GM19372 (cell line): ENCODE measurements around the gene BEND7.

Source experiments
- ATAC-seq: cut with Tn5 transposase; IDR thresholded peaks from one replicate; pipeline ENCODE4 v1.9.1; 2021; ENCODE audit warnings: mild to moderate bottlenecking, low read depth, moderate library complexity; ENCODE audit not compliant: unreplicated experiment

BEND7 gene

DNA sequence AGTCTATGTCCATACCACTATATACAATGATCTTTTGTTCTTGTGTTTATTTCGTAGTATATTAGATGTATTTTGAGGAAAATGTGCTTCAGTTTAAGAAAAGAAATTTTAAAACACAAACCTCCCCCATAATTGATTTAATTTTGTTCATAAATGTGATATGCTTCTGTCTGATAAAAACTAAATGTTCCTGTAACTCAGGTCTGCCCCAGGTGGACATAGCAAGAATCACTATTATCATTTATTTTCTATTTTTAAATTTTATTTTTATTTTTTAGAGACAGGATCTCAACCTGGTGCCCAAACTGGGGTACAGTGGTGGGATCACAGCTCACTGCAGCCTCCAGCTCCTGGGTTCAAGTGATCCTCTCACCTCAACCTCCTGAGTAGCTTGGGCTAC, 43.2 kb downstream of the BEND7 start:
- ATAC-seq, result no peak

DNA sequence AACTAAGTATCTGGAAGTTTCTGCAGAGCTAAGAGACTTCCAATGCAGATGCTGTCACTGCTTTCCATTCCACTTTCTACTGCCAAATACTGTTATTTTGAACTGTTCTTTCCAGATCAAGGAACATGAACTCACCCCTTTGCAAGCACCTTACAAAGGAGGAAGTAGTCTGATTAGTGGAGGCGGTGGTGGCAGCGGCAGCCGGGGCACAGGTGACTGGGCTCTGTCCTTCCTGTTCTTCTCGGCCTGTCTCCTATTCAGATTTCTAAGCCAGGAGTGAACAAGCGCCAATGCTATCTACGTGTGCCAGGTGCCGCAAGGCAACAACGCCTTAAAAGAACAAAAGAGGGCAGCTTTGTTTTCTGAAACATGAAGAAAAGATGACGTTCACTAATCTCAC, 44.9 kb downstream of the BEND7 start:
- ATAC-seq, result no peak

DNA sequence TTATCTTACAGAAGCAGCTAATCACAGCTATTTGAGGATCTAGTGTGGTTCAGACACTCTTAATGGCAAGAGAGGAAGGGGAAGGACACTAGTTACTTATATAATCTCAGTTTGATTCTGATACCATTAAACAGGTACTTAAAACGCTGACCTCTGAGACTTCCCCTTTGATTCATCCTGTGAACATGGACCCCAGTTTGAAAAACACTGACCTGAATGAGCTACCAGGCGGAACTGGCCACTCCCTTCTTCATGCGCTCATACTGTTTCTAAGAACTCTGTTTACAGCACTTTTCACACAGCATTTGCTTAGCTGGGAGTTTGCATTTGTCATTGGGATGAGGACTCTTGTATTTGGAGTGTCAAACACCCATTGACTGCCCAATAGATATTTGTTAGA, 45.7 kb downstream of the BEND7 start:
- no peak for ATAC-seq

DNA sequence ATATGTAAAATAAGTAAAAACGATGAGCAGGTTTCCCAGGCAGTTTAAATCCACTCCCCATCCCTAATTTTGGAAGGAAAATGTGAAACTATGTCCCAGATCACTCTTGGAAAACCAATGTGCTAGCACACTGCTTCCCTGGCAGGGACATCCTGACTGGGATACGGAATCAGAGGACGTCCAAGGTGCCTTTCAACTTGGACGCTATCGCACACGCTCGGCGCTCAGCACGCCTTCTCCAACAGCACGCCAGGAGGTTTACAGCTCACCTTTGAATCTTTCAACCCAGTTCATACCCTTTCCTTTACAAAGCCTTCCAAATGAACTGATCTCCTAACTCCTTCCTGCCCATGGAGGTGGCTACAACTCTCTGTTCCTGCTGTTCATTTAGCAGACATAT, 47.1 kb downstream of the BEND7 start:
- no peak for ATAC-seq

DNA sequence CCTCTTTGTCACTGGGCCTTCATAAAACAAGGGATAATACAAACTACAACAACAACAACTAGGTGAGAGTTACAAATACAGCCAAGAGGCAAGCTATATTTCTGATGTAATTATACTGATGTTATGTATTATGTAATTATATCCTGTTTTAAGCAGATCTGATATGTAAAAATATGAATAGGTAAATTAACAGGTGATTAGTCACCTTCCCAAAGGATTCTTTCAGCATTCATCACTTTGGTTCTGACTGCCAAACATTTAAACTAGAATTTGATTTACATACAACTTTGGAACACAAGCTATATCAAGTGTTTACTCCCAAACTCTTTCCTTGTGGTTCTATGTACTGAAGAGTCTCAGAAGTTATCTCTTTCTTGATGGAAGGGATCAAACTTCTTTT, 53.7 kb downstream of the BEND7 start:
- ATAC-seq, result no peak

DNA sequence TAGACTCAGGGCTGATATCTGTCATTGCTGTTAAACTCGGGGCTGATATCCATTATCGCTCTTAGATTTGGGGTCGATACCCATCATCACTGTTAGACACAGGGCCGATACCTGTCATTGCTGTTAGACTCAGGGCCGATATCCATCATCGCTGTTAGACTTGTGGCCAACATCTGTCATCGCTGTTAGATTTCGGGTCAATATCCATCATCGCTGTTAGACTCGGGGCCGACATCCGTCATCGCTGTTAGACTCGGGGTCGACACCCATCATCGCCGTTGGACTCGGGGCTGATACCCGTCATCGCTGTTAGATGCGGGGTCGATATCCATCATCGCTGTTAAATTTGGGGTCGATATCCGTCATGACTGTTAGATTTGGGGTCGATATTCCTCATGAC, 54.8 kb downstream of the BEND7 start:
- no peak for ATAC-seq

DNA sequence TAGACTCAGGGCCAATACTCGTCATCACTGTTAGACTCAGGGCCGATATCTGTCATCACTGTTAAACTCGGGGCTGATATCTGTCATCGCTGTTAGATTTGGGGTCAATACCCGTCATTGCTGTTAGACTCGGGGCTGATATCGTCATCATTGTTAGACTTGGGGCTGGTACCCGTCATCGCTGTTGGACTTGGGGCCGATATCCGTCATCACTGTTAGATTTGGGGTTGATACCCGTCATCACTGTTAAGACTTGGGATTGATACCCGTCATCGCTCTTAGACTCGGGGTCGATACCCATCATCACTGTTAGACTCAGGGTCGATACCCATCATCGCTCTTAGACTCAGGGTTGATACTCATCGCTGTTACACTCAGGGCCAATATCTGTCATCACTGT, 56.5 kb downstream of the BEND7 start:
- ATAC-seq, result no peak

DNA sequence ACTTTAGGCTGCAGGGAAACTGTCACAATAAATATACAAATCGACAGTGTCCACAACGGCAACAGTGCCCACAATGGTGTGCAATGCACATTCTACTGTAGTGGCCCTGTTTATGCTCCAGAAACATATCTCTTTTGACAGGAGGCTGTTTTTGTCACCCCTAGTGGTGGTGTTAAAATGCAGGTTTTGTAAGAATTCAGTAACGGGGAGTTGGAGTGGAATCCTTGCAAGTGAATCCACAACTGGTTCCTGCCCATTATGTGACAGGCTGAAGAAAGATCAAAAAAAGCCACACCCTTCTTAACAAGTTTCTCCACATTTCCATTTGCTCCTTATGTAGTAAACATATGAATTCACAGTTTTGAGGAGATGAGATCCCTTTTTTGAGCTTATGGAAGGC, 58.5 kb downstream of the BEND7 start:
- ATAC-seq, result no peak

DNA sequence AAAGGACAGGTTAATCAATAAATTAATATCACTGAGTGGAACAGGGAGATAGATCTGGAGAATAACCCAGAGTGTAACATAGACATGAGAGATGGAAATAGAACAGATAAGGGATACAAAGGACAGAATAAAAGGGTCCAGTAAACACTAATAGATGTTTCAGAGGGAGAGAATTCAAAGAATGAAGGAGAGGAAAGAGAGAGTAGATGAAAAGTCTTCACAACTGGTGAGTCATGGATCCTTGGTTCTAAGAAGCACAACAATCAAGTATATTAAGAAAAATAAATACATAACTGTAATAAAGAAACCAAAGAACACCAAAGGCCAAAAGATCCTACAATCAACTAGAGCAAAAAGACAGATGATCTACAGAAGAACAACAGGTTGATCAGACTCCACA, 66.3 kb downstream of the BEND7 start:
- no peak for ATAC-seq

DNA sequence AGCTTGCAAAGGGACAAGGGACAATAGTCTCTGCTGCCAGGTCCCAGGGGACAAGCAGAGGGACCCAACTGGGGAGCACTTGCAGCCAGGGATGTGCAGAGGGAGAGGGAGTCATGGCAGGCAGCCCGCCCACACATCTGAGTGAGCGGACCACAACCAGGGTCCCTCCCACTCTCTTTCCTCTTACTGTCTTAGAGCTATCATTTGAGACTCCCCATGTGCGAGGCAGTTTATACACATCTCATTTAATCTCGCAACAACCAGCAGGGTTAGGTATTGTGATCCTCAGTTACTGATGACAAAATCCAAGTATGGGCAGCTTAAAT, 70.2 kb downstream of the BEND7 start:
- no peak for ATAC-seq

DNA sequence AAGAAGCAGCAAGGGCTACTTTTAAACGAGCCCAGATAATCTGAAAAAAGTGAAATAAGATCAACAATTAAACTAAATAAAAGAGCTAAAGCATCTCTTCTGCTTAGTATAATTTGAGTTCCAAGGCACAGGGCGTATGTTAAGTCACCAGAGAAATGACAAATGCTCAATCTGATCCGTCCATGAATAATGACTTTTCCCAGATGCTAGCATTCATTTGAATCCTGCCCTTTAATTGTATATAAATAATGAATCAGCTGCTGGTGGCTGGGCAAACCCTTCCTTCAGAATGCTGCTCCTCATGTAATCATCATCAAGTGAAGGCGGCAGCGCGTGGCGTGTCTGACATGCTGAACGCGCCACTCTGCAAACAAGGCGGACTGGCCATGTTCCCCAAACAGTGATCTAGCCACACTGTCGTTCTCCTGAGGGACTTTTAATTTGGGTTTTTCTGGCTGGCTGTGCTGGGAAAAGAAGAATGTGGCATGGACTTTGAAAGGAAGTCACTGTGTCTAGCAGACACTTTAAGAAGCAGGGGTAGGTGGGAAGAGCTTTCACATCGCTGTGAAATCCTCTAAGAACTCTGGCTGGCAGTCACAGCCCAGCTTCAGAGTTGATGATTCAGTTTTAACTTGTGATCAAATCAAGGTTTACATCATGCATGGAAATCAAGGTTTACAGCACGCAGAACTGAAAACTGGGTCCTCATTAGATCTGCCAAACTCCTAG, 70.7 kb downstream of the BEND7 start:
- ATAC-seq, result no peak

DNA sequence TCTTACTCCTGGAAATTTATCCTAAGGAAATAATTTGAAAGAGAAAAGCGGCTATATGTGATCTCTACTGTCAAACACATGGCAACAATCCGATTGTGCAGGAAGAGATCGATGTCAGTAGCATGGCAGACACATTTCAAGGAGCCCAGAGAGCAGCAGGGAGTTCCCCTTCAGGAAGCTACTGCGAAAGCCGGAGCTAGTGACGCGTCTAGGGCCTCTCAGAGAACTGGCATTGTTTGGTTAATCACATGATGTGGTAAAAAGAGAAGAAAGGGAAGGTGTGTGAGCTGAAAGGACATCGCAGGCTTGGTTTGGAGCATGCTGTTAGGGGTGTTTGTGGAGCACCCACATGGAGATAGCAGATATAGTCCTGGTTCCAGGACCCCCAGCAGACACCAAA, 74.9 kb downstream of the BEND7 start:
- ATAC-seq, result no peak

DNA sequence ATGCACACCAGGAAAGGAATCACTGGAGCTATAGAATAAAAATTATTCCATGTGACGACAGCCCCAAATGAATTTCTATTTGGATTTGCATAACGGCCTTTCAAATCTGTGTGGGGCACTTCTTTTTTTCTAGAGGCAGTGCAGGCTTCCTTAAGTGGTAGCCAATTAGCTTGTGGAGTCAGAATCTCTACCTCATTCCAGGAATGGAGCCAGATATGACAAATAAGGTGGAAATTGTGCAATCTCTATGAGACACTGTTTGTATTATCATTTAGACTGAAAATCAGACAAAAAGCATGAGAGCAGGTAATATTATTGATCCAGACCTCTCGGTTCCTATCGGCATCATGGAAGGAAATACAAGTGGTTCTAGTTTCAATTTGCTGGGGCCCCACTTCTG, 78.7 kb downstream of the BEND7 start:
- ATAC-seq, result no peak

DNA sequence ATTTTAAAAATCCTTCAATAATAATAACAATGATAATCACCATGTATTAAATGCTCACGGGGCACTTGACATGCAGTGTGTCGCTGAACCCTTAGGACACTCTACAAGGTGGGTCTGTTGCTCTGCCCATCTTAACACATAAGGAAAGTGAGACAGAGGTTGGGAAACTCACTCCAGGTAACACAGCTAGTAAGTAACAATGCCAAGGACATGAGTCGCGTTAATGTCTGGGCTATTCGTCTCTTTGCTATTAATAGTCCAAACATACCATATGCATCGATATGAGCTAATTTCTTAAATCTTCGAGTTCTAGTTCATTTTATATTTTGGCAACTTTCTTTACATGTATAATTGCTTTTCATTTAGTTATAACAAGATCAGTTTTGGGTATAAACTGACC, 79.5 kb downstream of the BEND7 start:
- ATAC-seq, result no peak

DNA sequence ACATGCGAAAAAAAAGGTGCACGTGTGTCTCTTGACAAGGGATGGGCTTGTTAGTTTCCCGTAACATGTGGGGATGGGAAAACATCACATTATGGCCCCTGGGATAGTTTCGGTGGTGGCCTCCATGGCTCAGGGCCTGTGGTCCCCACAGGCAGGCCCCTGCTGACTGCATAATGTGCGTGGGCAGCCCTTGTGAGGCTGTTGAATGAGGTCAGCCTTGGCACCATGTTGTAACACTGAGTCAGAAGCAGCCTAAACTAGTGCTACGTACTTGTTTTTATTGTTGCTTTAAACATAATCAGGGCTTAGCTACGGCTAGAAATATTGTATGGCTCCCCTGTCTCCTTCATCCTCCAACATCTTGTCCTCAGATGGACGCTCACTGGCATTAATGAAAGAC, 80.6 kb downstream of the BEND7 start:
- ATAC-seq, result no peak

DNA sequence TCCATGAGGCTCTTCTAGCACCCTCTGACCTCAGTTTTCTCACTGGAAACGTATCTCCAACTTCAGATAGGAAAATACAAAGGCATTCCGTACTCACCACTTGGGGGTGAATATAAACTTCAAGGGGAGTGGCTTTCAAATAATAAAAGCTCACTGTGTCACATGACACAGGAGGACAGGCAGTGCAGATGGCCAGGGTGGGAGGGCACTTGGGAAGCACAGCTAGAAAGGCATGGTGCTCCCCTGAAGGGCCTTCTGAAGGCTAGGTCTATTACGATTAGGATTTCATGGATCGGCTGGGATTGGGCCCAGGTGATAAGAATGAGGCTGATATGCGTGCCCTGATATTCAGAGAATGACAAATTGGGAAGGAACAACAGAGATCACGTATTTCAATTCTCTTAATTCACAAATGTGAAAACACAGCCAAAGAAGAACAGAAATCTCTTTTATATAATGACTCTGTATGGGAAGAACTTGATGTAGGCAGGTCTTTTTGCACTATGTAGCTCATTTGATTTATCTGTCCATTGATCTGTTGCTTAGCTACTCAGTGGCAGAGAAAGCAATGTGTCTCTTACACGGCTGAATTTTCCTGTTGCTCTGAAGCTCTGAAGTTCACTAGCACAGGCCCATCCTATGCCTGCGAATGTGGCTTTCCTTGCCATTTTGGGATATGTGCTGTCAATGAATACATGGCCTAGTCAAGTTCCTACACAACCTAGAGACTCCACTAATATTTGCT, 83.0 kb downstream of the BEND7 start:
- ATAC-seq, result no peak

DNA sequence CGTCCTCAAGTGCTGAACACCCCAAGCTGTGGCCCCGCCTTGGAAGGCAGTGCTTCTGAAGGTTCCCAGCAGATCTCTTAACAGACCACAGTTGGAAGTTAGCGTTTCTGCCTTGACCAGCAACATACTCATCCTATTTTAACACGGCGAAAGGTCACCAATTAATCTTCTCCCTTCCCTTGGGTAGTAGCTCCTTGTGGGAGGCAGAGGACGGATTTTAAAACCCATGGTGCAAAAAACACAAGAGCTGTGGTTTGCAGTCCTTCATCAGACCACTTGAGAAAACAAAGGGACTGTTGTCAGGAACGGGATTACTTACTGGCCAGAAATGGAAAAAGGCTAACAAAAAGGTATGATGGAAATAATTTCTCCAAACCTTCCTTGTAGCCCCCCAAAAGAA, 87.3 kb downstream of the BEND7 start:
- ATAC-seq, result no peak

DNA sequence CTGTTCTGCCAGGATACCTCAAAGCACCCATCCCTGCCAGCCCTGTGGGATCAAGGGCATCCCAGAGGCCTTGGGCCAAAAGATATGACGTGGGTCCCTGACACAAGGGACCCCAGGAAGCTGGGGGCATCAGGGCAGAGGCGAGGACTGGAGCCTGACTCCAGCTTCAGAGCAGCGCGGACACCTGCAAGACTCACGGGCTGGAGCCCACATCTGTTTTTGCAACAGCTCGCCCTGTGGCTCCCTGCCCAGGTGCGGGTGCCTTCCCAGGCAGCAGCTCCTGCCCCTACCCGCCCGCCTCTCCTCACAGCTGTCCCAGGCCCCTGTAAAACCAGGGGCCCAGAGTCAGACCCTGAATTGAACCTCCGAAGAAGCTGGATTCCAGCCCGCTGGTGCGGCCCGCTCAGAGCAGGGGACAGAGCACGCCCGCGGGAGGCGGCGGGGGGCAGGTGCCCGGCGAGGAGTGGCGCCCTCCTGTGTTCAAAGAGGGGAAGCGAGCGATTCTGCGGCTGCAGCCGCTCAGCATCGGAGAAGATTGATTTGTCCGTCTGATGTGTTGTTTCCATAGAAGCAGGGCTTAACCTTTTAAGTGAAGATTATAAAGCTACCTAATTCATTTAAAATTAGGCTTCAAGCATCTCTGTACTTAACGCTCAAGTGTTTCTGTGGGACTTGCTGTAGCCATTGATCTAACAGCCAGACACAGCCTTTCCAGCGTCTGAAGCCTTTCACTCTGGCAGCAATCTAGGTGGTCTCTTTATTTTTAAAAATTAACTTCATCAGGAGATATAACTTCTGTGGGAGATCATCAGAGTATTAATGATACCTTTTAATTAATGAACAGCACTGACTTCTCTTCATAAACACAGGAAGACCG, 88.4 kb downstream of the BEND7 start:
- peak; percentile 81 for ATAC-seq

DNA sequence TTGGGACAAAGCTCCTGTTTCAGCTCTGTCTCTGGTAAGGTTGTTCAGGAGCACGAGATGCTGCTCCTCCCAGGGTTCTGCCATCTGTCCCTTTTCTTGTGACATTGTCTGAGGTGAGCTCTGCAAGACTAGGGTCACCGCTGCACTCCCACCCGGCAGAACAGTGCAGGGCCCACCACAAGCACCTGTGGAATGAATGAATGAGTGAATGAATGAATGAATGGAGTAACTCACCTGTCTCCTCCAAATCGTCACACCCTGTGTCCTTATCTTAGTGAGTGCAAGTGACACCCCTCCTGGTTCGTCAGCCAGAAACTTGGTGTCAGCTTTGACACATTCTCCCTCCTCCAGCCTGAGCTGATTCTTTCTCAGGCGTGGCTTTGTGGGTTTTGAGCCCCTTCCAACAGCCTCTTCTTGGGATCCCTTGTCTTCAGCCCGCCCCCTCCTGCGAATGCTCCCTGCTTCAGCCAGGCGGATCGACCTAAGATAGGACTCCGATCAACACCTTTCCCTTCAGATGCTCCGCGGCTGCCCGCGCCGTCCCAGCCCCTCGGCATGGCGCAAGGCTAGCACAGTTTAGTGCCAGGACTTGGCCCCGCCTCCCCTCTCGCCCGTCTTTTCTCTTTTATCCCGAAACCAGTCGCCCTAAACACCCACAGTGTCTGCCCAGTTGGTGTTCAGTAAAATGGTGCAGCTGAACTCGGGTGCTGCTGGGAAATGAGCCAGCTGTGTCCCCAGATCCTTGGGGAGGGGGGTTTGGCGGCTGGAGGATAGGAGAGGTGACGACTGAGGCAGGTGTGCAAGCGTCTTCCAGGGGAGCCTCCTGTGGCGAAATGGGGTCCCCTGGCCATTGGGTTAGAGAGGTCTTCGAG, 89.3 kb downstream of the BEND7 start:
- ATAC-seq, result no peak

DNA sequence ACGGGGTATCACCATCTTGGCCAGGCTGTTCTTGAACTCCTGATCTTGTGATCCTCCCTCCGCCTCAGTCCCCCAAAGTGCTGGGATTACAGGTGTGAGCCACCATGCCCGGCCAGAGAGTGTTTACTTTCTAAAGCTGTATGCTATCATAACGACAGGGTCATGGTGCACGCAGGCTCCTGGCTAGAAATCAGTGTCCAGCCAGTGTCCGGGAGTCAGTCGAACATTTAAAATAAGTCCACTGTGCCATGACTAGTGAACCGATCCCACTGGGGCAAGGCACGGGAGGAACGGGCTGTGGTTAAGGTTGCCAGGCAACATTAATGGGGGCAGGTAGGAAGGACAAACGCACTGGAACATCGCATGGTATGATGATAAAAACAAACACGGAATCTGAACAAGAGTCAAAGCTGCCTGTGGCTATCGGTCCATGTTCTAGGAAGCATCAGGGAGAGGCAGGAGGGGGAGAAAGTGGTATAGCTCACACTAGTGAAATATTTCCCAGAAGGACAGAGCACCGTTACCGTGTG, 91.7 kb downstream of the BEND7 start:
- no peak for ATAC-seq
